NCI-H146 treated with DMSO at 0.1 percent for 48 hours (cell line): ENCODE data around the gene DSG3.
A peak's percentile ranks its signal among the peaks of the same experiment; 100 is the strongest.

Experiments used
- DNase-seq: peaks from one replicate; lab custom pipeline; 2025; ENCODE audit not compliant: unreplicated experiment; lab: John Stamatoyannopoulos, UW

DSG3 gene, protein sequence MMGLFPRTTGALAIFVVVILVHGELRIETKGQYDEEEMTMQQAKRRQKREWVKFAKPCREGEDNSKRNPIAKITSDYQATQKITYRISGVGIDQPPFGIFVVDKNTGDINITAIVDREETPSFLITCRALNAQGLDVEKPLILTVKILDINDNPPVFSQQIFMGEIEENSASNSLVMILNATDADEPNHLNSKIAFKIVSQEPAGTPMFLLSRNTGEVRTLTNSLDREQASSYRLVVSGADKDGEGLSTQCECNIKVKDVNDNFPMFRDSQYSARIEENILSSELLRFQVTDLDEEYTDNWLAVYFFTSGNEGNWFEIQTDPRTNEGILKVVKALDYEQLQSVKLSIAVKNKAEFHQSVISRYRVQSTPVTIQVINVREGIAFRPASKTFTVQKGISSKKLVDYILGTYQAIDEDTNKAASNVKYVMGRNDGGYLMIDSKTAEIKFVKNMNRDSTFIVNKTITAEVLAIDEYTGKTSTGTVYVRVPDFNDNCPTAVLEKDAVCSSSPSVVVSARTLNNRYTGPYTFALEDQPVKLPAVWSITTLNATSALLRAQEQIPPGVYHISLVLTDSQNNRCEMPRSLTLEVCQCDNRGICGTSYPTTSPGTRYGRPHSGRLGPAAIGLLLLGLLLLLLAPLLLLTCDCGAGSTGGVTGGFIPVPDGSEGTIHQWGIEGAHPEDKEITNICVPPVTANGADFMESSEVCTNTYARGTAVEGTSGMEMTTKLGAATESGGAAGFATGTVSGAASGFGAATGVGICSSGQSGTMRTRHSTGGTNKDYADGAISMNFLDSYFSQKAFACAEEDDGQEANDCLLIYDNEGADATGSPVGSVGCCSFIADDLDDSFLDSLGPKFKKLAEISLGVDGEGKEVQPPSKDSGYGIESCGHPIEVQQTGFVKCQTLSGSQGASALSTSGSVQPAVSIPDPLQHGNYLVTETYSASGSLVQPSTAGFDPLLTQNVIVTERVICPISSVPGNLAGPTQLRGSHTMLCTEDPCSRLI

GRCh38 chr18:31447530-31448191 is at the start of gene DSG3:
DSG3 (plus strand) TSS chr18:31447741; CDS start chr18:31447878, 137 bp downstream.
- no peak for DNase-seq

DNA sequence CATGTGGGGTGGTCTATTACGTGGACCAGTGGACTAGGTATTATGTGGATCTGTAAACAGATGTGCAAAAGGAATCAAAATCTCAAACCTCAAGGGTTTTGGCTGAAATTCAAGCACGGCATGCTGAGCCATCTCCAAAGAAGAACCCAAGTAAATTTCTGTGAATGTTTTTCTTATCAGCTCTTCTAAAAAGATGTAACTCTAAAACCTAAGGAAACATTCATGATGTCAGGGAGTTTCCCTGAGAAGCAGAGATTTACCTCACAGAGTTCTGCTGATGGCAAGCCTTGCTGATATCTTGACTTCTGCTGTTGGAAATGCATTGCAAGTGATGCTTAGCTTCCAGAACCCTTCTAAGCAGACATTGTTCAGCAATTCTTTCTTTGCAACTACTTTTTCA is 49.4 kb upstream of the DSG3 start:
- DNase-seq = no peak

DNA sequence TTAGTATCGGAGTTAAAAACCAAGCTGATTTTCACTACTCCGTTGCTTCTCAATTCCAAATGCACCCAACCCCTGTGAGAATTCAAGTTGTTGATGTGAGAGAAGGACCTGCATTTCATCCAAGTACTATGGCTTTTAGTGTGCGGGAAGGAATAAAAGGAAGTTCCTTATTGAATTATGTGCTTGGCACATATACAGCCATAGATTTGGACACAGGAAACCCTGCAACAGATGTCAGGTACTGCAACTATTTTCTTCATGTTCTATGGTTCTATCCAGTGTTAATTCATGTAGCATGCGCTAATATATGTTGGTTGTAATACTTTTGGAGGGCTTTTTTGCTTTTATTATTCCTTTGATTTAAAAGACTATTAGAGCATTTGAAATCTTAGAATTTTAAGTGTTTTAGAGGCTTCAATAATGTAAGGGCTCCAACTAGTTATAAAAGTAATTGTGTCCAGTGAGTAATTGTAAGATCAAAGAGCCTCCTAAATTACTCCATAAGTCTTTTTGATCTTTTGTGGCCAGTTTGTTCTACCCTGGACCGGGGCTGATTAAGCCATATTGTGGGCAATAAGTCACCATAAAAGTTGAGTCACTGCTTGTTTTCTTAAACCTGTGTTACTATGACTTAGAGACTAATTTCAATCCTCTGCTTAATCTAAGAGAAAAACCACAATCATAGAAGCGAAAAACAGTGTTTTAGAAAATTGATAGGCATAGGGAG is 48.1 kb upstream of the DSG3 start:
- DNase-seq = no peak

- no peak for DNase-seq
Observed at GRCh38 chr18:31401156-31402025, 46.1 kb upstream of the DSG3 start.

GRCh38 chr18:31402026-31402373 is 45.5 kb upstream of the DSG3 start:
- no peak for DNase-seq

GRCh38 chr18:31403409-31403808 is 44.1 kb upstream of the DSG3 start:
- no peak for DNase-seq

GRCh38 chr18:31407649-31408048 is 39.9 kb upstream of the DSG3 start:
- DNase-seq = no peak

DNA sequence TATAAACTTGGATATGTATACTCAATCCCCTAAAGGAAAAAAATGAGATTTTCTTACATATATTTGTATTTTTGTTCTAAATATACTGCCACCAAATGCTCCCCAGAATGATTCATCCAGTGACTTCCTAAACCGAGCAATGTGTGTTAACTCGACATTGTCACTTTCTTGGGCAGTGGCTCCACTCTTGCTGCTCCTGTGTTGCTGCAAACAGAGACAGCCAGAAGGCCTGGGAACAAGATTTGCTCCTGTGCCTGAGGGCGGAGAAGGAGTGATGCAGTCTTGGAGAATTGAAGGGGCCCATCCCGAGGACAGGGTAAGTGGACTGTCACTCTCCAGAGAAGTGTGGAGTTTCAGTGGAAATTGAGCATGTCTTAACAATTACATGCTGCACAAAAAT is 38.3 kb upstream of the DSG3 start:
- DNase-seq = no peak

- DNase-seq = no peak
Observed at GRCh38 chr18:31410716-31411483, 36.6 kb upstream of the DSG3 start.

- no peak for DNase-seq
Observed at GRCh38 chr18:31413137-31413536, 34.4 kb upstream of the DSG3 start.

DNA sequence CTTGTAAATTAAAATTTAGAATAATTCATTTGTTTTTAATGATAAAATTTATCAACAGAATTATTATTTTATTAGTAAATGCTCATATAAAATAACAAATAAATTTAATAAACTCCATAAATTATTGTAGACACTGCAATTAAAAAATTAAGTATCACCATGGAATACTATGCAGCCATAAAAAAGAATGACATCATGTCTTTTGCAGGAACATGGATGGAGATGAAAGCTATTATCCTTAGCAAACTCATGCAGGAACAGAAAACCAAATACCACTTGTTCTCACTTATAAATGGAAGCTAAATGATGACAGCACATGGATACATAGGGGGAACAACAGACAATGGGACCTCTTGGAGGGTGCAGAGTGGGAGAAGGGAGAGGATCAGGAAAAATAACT is 29.7 kb upstream of the DSG3 start:
- DNase-seq = no peak

- DNase-seq = no peak
Observed at GRCh38 chr18:31419457-31419932, 28.0 kb upstream of the DSG3 start.

- no peak for DNase-seq
Observed at GRCh38 chr18:31420032-31420431, 27.5 kb upstream of the DSG3 start.

- no peak for DNase-seq
Observed at GRCh38 chr18:31420524-31420923, 27.0 kb upstream of the DSG3 start.

DNA sequence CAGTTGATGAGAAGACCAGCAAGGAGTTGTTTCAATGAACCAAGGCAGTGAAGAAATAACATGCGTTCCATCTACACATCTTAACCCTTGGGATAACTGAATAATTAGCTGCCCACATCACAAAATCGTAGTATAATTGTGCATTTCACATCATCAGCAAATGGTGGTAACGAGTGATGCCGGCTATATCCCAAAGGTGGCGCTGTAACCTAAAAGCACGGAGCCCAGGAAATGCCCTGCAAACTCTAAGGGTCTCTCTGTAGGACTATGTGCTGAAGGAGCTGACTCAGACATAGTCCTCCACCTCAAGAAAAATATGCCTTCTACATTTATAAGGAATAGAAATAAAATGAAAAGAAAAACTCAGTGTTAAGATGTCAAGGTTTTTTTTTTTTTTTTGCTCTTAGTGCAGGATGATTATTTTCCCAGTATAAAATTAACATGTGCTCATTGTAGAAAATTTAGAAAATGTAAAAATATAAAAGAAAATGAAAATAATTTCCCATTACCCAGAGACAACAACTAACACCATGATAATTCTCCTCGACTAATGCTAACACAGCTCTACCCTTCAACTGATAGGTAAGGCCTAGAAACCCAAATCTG is 23.1 kb upstream of the DSG3 start:
- DNase-seq = peak; percentile 1

- DNase-seq = no peak
Observed at GRCh38 chr18:31426021-31426420, 21.5 kb upstream of the DSG3 start.

DNA sequence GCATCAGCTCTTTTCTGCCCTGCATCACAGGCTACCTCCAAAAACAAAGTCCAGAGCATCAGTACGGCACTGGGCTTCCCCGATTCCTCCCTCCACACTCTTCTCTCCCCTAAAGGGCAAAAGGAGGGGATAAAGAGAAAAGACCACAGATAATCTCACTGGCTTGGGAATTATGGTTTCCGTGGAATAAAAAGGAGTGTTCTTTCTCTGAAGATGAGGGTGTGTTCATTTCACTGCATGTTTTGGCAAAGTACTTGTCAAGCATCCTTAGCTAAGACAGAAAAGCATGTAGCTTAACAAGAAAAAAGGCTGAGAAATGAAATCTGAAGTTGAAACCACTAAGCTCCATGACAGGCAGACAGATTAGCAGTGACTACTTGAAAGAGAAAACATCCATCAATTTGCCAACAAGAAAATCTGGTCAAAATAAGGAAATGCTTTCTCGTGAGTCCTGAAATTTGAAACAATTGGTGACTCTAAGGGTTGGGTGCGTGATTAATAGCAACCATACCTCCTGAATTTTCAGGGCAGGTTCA is 20.6 kb upstream of the DSG3 start:
- DNase-seq = no peak

DNA sequence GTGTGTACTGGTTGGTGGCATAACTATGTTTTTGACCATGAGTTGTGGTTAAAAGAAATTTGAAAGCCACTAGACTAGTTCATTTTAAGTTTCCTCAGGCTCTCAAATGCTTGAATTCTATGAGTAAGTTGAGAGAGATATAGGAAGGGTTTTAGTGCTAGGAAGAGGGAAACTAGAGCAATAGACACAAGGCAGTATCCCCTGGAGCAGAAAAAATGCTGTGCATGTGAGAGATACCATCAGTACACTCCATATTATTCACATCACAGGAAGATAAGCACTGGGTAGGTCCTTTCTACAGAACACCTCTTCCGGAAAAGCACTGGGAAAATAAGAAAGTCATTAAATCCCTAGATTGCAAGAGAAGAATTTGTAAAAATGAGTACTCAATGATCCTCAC is 19.3 kb upstream of the DSG3 start:
- DNase-seq = no peak
